H1 (cell line): Measurements from ENCODE around the gene ELL2. TPM values are rescaled to one million over a fixed set of nuclear protein-coding genes. Genes with fewer than 3 reads are reported as not detected.

Experiments
- polyA plus RNA-seq, 7 experiments: library from polyadenylated mRNA; depleted of rRNA in 3 of 7; stranded (reverse) in 5 of 7; unstranded in 2 of 7; fragments of >200 nt in 5 of 7; fragments of 200-250 nt in 2 of 7; gene quantifications; 1 replicate in 5 of 7; 2 replicates in 1 of 7; 4 replicates in 1 of 7; pipeline versions ENCODE4 v1.2.1 to v1.2.3, GENCODE V29; 2011 to 2013; ENCODE audit warnings: missing spikeins in 2 of 7, mixed read lengths in 2 of 7
- total RNA-seq: library from RNA; stranded (reverse); fragmentation: NEBNext Ultra II Directional; extraction: Animal tissue kit (Norgen Biotek cat#: 25700); gene quantifications from 2 replicates; pipeline ENCODE4 v1.2.1, GENCODE V29; 2021
- TF ChIP-seq, protein P1 (sequence below): fragments of 300-600 bp; sonication (generic); IDR thresholded peaks from 2 replicates; pipeline ENCODE4 v1.7.1; 2012; ENCODE audit warnings: low read length, moderate library complexity, mild to moderate bottlenecking, inconsistent platforms; ENCODE audit not compliant: insufficient replicate concordance

Gene ELL2
- total and polyA plus RNA-seq, 2 of the 8 experiments (the other 6 are each of a cell fraction or from before 2014, with no cell fraction given), result 6.3 to 29.4 TPM

DNA sequence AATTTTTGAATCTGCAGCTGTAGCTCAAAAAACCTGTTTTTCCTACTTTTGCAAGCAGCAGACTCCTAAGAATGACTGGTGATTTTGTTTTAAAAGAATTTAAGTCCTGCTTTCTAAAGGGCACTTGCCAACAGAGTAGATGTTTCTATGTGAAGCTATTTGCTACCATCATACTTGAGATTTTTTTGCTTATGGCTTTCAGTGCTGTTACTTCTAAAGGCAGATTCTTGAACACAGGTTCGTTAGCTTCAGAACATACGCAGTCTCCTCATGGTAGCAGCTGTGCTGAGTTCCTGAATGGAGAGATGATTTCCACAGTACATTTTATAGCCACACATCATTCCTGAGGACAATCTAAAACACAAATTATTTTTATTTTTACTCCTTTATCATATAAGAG lies 24.4 kb upstream of the ELL2 start (continued):
- TF ChIP-seq, protein P1, sequence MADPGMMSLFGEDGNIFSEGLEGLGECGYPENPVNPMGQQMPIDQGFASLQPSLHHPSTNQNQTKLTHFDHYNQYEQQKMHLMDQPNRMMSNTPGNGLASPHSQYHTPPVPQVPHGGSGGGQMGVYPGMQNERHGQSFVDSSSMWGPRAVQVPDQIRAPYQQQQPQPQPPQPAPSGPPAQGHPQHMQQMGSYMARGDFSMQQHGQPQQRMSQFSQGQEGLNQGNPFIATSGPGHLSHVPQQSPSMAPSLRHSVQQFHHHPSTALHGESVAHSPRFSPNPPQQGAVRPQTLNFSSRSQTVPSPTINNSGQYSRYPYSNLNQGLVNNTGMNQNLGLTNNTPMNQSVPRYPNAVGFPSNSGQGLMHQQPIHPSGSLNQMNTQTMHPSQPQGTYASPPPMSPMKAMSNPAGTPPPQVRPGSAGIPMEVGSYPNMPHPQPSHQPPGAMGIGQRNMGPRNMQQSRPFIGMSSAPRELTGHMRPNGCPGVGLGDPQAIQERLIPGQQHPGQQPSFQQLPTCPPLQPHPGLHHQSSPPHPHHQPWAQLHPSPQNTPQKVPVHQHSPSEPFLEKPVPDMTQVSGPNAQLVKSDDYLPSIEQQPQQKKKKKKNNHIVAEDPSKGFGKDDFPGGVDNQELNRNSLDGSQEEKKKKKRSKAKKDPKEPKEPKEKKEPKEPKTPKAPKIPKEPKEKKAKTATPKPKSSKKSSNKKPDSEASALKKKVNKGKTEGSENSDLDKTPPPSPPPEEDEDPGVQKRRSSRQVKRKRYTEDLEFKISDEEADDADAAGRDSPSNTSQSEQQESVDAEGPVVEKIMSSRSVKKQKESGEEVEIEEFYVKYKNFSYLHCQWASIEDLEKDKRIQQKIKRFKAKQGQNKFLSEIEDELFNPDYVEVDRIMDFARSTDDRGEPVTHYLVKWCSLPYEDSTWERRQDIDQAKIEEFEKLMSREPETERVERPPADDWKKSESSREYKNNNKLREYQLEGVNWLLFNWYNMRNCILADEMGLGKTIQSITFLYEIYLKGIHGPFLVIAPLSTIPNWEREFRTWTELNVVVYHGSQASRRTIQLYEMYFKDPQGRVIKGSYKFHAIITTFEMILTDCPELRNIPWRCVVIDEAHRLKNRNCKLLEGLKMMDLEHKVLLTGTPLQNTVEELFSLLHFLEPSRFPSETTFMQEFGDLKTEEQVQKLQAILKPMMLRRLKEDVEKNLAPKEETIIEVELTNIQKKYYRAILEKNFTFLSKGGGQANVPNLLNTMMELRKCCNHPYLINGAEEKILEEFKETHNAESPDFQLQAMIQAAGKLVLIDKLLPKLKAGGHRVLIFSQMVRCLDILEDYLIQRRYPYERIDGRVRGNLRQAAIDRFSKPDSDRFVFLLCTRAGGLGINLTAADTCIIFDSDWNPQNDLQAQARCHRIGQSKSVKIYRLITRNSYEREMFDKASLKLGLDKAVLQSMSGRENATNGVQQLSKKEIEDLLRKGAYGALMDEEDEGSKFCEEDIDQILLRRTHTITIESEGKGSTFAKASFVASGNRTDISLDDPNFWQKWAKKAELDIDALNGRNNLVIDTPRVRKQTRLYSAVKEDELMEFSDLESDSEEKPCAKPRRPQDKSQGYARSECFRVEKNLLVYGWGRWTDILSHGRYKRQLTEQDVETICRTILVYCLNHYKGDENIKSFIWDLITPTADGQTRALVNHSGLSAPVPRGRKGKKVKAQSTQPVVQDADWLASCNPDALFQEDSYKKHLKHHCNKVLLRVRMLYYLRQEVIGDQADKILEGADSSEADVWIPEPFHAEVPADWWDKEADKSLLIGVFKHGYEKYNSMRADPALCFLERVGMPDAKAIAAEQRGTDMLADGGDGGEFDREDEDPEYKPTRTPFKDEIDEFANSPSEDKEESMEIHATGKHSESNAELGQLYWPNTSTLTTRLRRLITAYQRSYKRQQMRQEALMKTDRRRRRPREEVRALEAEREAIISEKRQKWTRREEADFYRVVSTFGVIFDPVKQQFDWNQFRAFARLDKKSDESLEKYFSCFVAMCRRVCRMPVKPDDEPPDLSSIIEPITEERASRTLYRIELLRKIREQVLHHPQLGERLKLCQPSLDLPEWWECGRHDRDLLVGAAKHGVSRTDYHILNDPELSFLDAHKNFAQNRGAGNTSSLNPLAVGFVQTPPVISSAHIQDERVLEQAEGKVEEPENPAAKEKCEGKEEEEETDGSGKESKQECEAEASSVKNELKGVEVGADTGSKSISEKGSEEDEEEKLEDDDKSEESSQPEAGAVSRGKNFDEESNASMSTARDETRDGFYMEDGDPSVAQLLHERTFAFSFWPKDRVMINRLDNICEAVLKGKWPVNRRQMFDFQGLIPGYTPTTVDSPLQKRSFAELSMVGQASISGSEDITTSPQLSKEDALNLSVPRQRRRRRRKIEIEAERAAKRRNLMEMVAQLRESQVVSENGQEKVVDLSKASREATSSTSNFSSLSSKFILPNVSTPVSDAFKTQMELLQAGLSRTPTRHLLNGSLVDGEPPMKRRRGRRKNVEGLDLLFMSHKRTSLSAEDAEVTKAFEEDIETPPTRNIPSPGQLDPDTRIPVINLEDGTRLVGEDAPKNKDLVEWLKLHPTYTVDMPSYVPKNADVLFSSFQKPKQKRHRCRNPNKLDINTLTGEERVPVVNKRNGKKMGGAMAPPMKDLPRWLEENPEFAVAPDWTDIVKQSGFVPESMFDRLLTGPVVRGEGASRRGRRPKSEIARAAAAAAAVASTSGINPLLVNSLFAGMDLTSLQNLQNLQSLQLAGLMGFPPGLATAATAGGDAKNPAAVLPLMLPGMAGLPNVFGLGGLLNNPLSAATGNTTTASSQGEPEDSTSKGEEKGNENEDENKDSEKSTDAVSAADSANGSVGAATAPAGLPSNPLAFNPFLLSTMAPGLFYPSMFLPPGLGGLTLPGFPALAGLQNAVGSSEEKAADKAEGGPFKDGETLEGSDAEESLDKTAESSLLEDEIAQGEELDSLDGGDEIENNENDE, result no peak
- TF ChIP-seq, all 59 proteins: peak for 0
